Panc1 (cell line): ENCODE measurements around the gene CUX1.

Source experiments
- TCF7L2 ChIP-seq: IDR thresholded peaks from 2 replicates; pipeline ENCODE4 v1.6.1; 2011; ENCODE audit warnings: mild to moderate bottlenecking, low read depth, low read length, inconsistent platforms
- TF ChIP-seq, protein P1 (sequence below): fragments of 450-650 bp; IDR thresholded peaks from 2 replicates; pipeline ENCODE4 v1.5.1; 2017; ENCODE audit warnings: mild to moderate bottlenecking

DNA sequence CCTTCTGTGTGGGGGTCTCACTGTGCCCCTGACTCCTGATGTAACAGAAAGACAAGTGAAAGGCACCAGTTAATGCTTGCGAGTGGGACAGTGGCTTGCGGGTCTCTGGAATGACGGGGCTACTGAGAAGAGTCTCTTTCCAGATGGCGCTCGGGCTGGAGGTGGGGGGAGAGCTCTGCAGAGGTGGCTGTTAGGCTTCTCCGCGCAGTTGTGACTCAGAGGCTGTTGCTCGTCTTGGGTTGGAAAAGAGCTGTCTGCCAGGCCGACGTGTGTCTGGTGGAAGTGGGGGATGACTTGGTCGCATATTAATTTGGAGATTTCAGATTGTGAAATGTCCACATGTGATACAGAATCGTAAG, 441.3 kb downstream of the CUX1 start:
- TF ChIP-seq, protein P1, sequence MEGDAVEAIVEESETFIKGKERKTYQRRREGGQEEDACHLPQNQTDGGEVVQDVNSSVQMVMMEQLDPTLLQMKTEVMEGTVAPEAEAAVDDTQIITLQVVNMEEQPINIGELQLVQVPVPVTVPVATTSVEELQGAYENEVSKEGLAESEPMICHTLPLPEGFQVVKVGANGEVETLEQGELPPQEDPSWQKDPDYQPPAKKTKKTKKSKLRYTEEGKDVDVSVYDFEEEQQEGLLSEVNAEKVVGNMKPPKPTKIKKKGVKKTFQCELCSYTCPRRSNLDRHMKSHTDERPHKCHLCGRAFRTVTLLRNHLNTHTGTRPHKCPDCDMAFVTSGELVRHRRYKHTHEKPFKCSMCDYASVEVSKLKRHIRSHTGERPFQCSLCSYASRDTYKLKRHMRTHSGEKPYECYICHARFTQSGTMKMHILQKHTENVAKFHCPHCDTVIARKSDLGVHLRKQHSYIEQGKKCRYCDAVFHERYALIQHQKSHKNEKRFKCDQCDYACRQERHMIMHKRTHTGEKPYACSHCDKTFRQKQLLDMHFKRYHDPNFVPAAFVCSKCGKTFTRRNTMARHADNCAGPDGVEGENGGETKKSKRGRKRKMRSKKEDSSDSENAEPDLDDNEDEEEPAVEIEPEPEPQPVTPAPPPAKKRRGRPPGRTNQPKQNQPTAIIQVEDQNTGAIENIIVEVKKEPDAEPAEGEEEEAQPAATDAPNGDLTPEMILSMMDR: no peak
- no peak for TF ChIP-seq TCF7L2
